ENCODE results near the gene MGMT. TPM values are rescaled to one million over a fixed set of nuclear protein-coding genes. Genes with fewer than 3 reads are reported as not detected.

MGMT gene
- total and polyA plus RNA-seq, 9 donors: 4.5 to 53.3 (median 25.4) TPM

- H3K27me3 ChIP-seq: no peaks in the 10 kb centered on the region
- H3K36me3 ChIP-seq: no peaks in the 10 kb centered on the region
- WGBS, 3 donors: 90 to 92% (median 91%) methylated on average over 25 of the region's 25 CpGs
- H3K4me3 ChIP-seq: no peak overlapping the region
- TF ChIP-seq EP300 (IDR thresholded peaks at IDR 0.05) (no peak), POLR2A (IDR thresholded peaks at IDR 0.05) (no peak), CTCF (IDR thresholded peaks at IDR 0.05) (no peak)
- no peak for DNase-seq
- intact Hi-C loops (cut with DNase I): no loop called here
- H3K9me3 ChIP-seq: no peaks in the 10 kb centered on the region
- no peaks in the 10 kb centered on the region for H3K4me1 ChIP-seq (ENCODE audit: insufficient read depth)
- no peak overlapping the region for H3K27ac ChIP-seq
Observed at GRCh38 chr10:129761981-129762956, 295.2 kb downstream of the MGMT start.

- intact Hi-C loops (cut with DNase I): no loop called here
- Histone ChIP-seq H3K27me3 (no peaks in the 10 kb centered on the region), H3K27ac (no peak overlapping the region), H3K9me3 (no peaks in the 10 kb centered on the region), H3K4me3 (no peak overlapping the region), H3K36me3 (no peaks in the 10 kb centered on the region), H3K4me1 (ENCODE audit: insufficient read depth) (no peaks in the 10 kb centered on the region)
- peak in 1 of 5 donors; percentile 21 for DNase-seq
- no peak for TF ChIP-seq CTCF (IDR thresholded peaks at IDR 0.05)
- WGBS, 3 donors: 93 to 95% (median 93%) methylated on average over 23 of the region's 23 CpGs
Observed at GRCh38 chr10:129764011-129764900, 297.2 kb downstream of the MGMT start.

GRCh38 chr10:129764901-129765663 lies 298.0 kb downstream of the MGMT start:
- 86 to 93% (median 87%) methylated on average over 13 of the region's 13 CpGs for WGBS, 3 donors
- Histone ChIP-seq H3K4me1 (ENCODE audit: insufficient read depth) (no peaks in the 10 kb centered on the region), H3K27ac (no peak overlapping the region), H3K9me3 (no peaks in the 10 kb centered on the region), H3K4me3 (no peak overlapping the region), H3K27me3 (no peaks in the 10 kb centered on the region), H3K36me3 (no peaks in the 10 kb centered on the region)
- TF ChIP-seq EP300 (IDR thresholded peaks at IDR 0.05): no peak
- no peak for TF ChIP-seq POLR2A (IDR thresholded peaks at IDR 0.05)
- TF ChIP-seq CTCF (IDR thresholded peaks at IDR 0.05): no peak
- DNase-seq: peak in 1 of 5 donors; percentile 1
- intact Hi-C loops (cut with DNase I): no loop called here

Measured in ovary (tissue), 9 donors.